Nasal cavity respiratory epithelium epithelial cell of viscerocranial mucosa (primary cell): Measurements from ENCODE around the gene PINLYP. TPM values are rescaled to one million over a fixed set of nuclear protein-coding genes. Genes with fewer than 3 reads are reported as not detected.

Experiments
- total RNA-seq: library from RNA; depleted of rRNA; stranded (reverse); fragments of >200 nt; gene quantifications from 2 replicates; pipeline ENCODE4 v1.2.3, GENCODE V29; 2014

PINLYP gene
- 0.50 and 1.4 TPM in 2 replicates for total RNA-seq

GRCh38 chr19:43575156-43575950, at the start of gene PINLYP, which contains the start of gene XRCC1:
Gene PINLYP, plus strand, starts transcription at chr19:43575801. Its CDS starts 1,391 bp downstream, at chr19:43577192.
Gene XRCC1, minus strand, starts transcription at chr19:43575527. Its CDS starts 69 bp downstream, at chr19:43575458.

GRCh38 chr19:43526884-43527859, 48.4 kb upstream of the PINLYP start, which contains the start of gene ETHE1:
Gene ETHE1, minus strand, starts transcription at chr19:43527201. Its CDS starts 24 bp downstream, at chr19:43527177.

GRCh38 chr19:43532962-43533545, 42.5 kb upstream of the PINLYP start, which contains the start of gene ZNF575:
Gene ZNF575, plus strand, starts transcription at chr19:43533188. Its CDS starts 1,235 bp downstream, at chr19:43534423.

GRCh38 chr19:43595999-43596841, 20.6 kb downstream of the PINLYP start, which contains the start of the genes IRGQ and ZNF576:
Gene IRGQ, minus strand, starts transcription at chr19:43596134. Its CDS starts 796 bp downstream, at chr19:43595338.
Gene ZNF576, plus strand, starts transcription at chr19:43596595. Its CDS starts 514 bp downstream, at chr19:43597109.

GRCh38 chr19:43611788-43612187, 36.2 kb downstream of the PINLYP start, which contains the start of gene SRRM5:
Gene SRRM5, plus strand, starts transcription at chr19:43612088. Its CDS starts 34 bp downstream, at chr19:43612122.

GRCh38 chr19:43619262-43620060, 43.9 kb downstream of the PINLYP start, which contains the start of gene ZNF428:
Gene ZNF428, minus strand, starts transcription at chr19:43619629. Its CDS starts 5,325 bp downstream, at chr19:43614304.

Other genes starting within 250 kb of the PINLYP start
- 0.34 and 0.85 TPM in 2 replicates for gene CD177, start 222.1 kb upstream of the PINLYP start, total RNA-seq
- gene TEX101, start 160.9 kb upstream of the PINLYP start, total RNA-seq, result not detected in 2 replicates
- 13.3 and 20.2 TPM in 2 replicates for gene LYPD3, start 110.2 kb upstream of the PINLYP start, total RNA-seq
- gene PHLDB3, start 71.1 kb upstream of the PINLYP start, total RNA-seq, result 20.8 and 31.5 TPM in 2 replicates
- gene ETHE1, start 48.6 kb upstream of the PINLYP start, total RNA-seq, result 112 and 236 TPM in 2 replicates
- gene ZNF575, start 42.6 kb upstream of the PINLYP start, total RNA-seq, result under 0.01 and 0.07 TPM in 2 replicates
- gene XRCC1, start 274 bp upstream of the PINLYP start, total RNA-seq, result 9.0 and 10.9 TPM in 2 replicates
- gene IRGQ, start 20.3 kb downstream of the PINLYP start, total RNA-seq, result 16.7 and 30.0 TPM in 2 replicates
- 9.2 TPM in 2 replicates for gene ZNF576, start 20.8 kb downstream of the PINLYP start, total RNA-seq
- gene SRRM5, start 36.3 kb downstream of the PINLYP start, total RNA-seq, result 0.07 TPM in 1 of 2 replicates, not detected in the other
- 15.5 and 19.8 TPM in 2 replicates for gene ZNF428, start 43.8 kb downstream of the PINLYP start, total RNA-seq
- gene CADM4, start 64.0 kb downstream of the PINLYP start, total RNA-seq, result 11.6 and 18.7 TPM in 2 replicates
- 60.8 and 78.7 TPM in 2 replicates for gene PLAUR, start 94.4 kb downstream of the PINLYP start, total RNA-seq
- not detected in 2 replicates for gene IRGC, start 140.3 kb downstream of the PINLYP start, total RNA-seq
- 4.1 and 9.4 TPM in 2 replicates for gene SMG9, start 179.2 kb downstream of the PINLYP start, total RNA-seq
- 1.4 and 13.7 TPM in 2 replicates for gene KCNN4, start 205.2 kb downstream of the PINLYP start, total RNA-seq
- gene LYPD5, start 226.6 kb downstream of the PINLYP start, total RNA-seq, result 1.8 and 16.4 TPM in 2 replicates